Tibial nerve (tissue), 4 donors: ENCODE data around the gene WFIKKN2.

Experiments used
- CTCF ChIP-seq, 5 experiments: fragments of 200-600 bp in 3 of 5; fragments of 450-650 bp in 2 of 5; sonication (generic) in 3 of 5; IDR thresholded peaks; one replicate each; pipeline ENCODE4 v1.5.1; 2016 to 2019; ENCODE audit warnings: antibody characterized with exemption in 5 of 5, mild to moderate bottlenecking in 3 of 5, moderate library complexity in 2 of 5
- EP300 ChIP-seq, 2 donors: sonication (generic); formaldehyde crosslinking; IDR thresholded peaks; one replicate each; pipeline ENCODE4 v1.6.1; 2017; ENCODE audit warnings: antibody characterized with exemption in 2 of 2, mild to moderate bottlenecking in 1 of 2
- POLR2A ChIP-seq, 2 donors: fragments of 450-650 bp; IDR thresholded peaks; one replicate each; pipeline ENCODE4 v1.6.1; 2017; ENCODE audit warnings: antibody characterized with exemption in 2 of 2, mild to moderate bottlenecking in 2 of 2, moderate library complexity in 2 of 2

- no peak for TF ChIP-seq CTCF (IDR thresholded peaks at IDR 0.05)
- no peak for TF ChIP-seq EP300 (IDR thresholded peaks at IDR 0.05)
- no peak for TF ChIP-seq POLR2A (IDR thresholded peaks at IDR 0.05)
Measured at GRCh38 chr17:50822550-50822949, 12.8 kb upstream of the WFIKKN2 start.
